B cell (primary cell): Measurements from ENCODE around the gene CRBN. TPM values are rescaled to one million over a fixed set of nuclear protein-coding genes. Genes with fewer than 3 reads are reported as not detected.
A peak's percentile ranks its signal among the peaks of the same experiment; 100 is the strongest.

Experiments used
- ATAC-seq: fragments of 200-7000 bp; cut with Tn5 transposase; one replicate; pipeline ENCODE4 v1.10.0; 2021; ENCODE audit warnings: low read depth, mild to moderate bottlenecking, moderate number of reproducible peaks, moderate library complexity
- CTCF ChIA-PET: fragments of 350-600 bp; sonication (Branson Sonifier 250); formaldehyde crosslinking; loops from one replicate; lab custom pipeline; 2021; ENCODE audit warnings: antibody characterized with exemption, inconsistent platforms; lab: Charles Lee
- POLR2A ChIA-PET: fragments of 350-600 bp; sonication (Branson Sonifier 250); formaldehyde crosslinking; loops from one replicate; lab custom pipeline; 2021; ENCODE audit warnings: antibody characterized with exemption; lab: Charles Lee
- DNase-seq: peaks from one replicate; pipeline ENCODE4 v3.0.0; 2013
- H2AFZ ChIP-seq: 2 replicates; pipeline ENCODE4 v1.6.1; 2012; ENCODE audit warnings: mild to moderate bottlenecking, low read depth, low read length; ENCODE audit not compliant: insufficient read depth, poor library complexity, severe bottlenecking
- H3K27ac ChIP-seq, 2 donors: 1 replicate in 1 of 2; 2 replicates in 1 of 2; pipeline ENCODE4 v1.5.1; 2012 to 2013; ENCODE audit warnings: low read length in 2 of 2, mild to moderate bottlenecking in 2 of 2, moderate library complexity in 1 of 2
- H3K27me3 ChIP-seq, 4 experiments: fragments of 200-600 bp in 1 of 4; sonication (generic) in 1 of 4; replicated peaks in 1 of 4; 1 replicate in 2 of 4; 2 replicates in 2 of 4; pipeline versions ENCODE4 v1.6.1 to v1.7.0; 2013 to 2016; ENCODE audit warnings: low read length in 3 of 4, mild to moderate bottlenecking in 2 of 4, mixed read lengths in 1 of 4, moderate library complexity in 1 of 4; ENCODE audit not compliant: insufficient read depth in 4 of 4, control insufficient read depth in 3 of 4; ENCODE audit errors: control extremely low read depth in 1 of 4
- H3K36me3 ChIP-seq, 2 experiments: replicated peaks in 1 of 2; 1 replicate in 1 of 2; 2 replicates in 1 of 2; pipeline versions ENCODE4 v1.6.1 to v1.7.1; 2013; ENCODE audit warnings: low read length in 1 of 2; ENCODE audit not compliant: insufficient read depth in 2 of 2, control insufficient read depth in 1 of 2; ENCODE audit errors: control extremely low read depth in 1 of 2, extremely low read depth in 1 of 2
- H3K4me1 ChIP-seq, 2 donors: fragments of 200-600 bp in 1 of 2; sonication (generic) in 1 of 2; 1 replicate in 1 of 2; 2 replicates in 1 of 2; pipeline versions ENCODE4 v1.5.1 to v1.6.1; 2013 to 2017; ENCODE audit warnings: low read length in 2 of 2; ENCODE audit not compliant: control insufficient read depth in 2 of 2, insufficient read depth in 2 of 2
- H3K4me2 ChIP-seq: replicated peaks from 2 replicates; pipeline ENCODE3; 2012; ENCODE audit warnings: mild to moderate bottlenecking, low read depth, low read length; ENCODE audit not compliant: poor library complexity, severe bottlenecking
- H3K4me3 ChIP-seq, 5 experiments: fragments of 200-600 bp in 1 of 5; sonication (generic) in 1 of 5; 1 replicate in 3 of 5; 2 replicates in 2 of 5; pipeline versions ENCODE4 v1.5.1 to v1.7.0; 2011 to 2016; ENCODE audit warnings: low read length in 4 of 5, mild to moderate bottlenecking in 4 of 5, low read depth in 2 of 5, control low read depth in 1 of 5, moderate library complexity in 1 of 5; ENCODE audit not compliant: insufficient read depth in 1 of 5; ENCODE audit errors: control extremely low read depth in 1 of 5, extremely low read depth in 1 of 5
- H3K79me2 ChIP-seq: fragments of 200-600 bp; sonication (generic); one replicate; pipeline ENCODE4 v1.6.0; 2016; ENCODE audit warnings: low read length; ENCODE audit not compliant: control insufficient read depth, insufficient read depth
- H3K9ac ChIP-seq: fragments of 200-600 bp; sonication (generic); 2 replicates; pipeline ENCODE4 v1.6.1; 2017; ENCODE audit warnings: mild to moderate bottlenecking, low read length, moderate library complexity
- H3K9me3 ChIP-seq, 3 donors: one replicate each; pipeline versions ENCODE4 v1.6.1 to v1.7.1; 2013; ENCODE audit warnings: low read length in 2 of 3; ENCODE audit not compliant: control insufficient read depth in 2 of 3, insufficient read depth in 1 of 3; ENCODE audit errors: control extremely low read depth in 1 of 3
- H4K20me1 ChIP-seq: 2 replicates; pipeline ENCODE4 v1.6.0; 2012; ENCODE audit warnings: mild to moderate bottlenecking, low read length; ENCODE audit not compliant: insufficient read depth, control insufficient read depth, poor library complexity, severe bottlenecking
- H3K27ac Mint-ChIP-seq: one replicate; pipeline ENCODE4 v1.8.0; 2021; ENCODE audit warnings: mixed read lengths
- H3K27me3 Mint-ChIP-seq: one replicate; pipeline ENCODE4 v1.8.0; 2021; ENCODE audit warnings: mixed read lengths
- H3K4me1 Mint-ChIP-seq: one replicate; pipeline ENCODE4 v1.8.0; 2021; ENCODE audit warnings: mixed read lengths
- H3K4me3 Mint-ChIP-seq: one replicate; pipeline ENCODE4 v1.8.0; 2021; ENCODE audit warnings: mixed read lengths
- H3K9me3 Mint-ChIP-seq: one replicate; pipeline ENCODE4 v1.8.0; 2022; ENCODE audit warnings: mixed read lengths; ENCODE audit not compliant: insufficient read depth
- CTCF ChIP-seq: fragments of 200-600 bp; IDR thresholded peaks from one replicate; pipeline ENCODE4 v1.8.0; 2022; ENCODE audit warnings: antibody characterized with exemption, mild to moderate bottlenecking
- EZH2 ChIP-seq: IDR thresholded peaks from 2 replicates; pipeline ENCODE4 v1.6.1; 2012; ENCODE audit warnings: borderline replicate concordance, low read depth, mild to moderate bottlenecking, moderate library complexity, low read length; ENCODE audit not compliant: insufficient read depth, poor library complexity, severe bottlenecking
- WGBS: methylation state at CpG from one replicate; pipeline ENCODE4 v1.1.5; 2013; ENCODE audit warnings: missing lambda C conversion rate; ENCODE audit not compliant: insufficient coverage; 5-methylcytosine and 5-hydroxymethylcytosine counted together
- intact Hi-C: fragments of 100-400 bp; cut with micrococcal nuclease; formaldehyde crosslinking; loops from one replicate; pipeline ENCODE4 v1.10.0; 2022
- polyA plus RNA-seq: library from polyadenylated mRNA; depleted of rRNA; stranded (reverse); fragments of >200 nt; gene quantifications from 2 replicates; pipeline ENCODE4 v1.2.3, GENCODE V29; 2012
- total RNA-seq, 2 donors: library from RNA; stranded (reverse); fragments of 120-200 nt in 1 of 2; gene quantifications; 1 replicate in 1 of 2; 2 replicates in 1 of 2; pipeline versions ENCODE4 v1.2.3 to v1.2.4, GENCODE V29; 2013 to 2022

Gene CRBN
- total and polyA plus RNA-seq, 2 donors (not counting 1 experiment from before 2014, with no cell fraction given) = 67.1 to 95.1 TPM

GRCh38 chr3:3178498-3179328 lies 778 bp downstream of the CRBN start:
- Mint-ChIP-seq H3K4me3 (peak overlapping the region; percentile 98), H3K27me3 (peaks cover 6% of the 10 kb centered on the region), H3K4me1 (peaks cover 42% of the 10 kb centered on the region), H3K9me3 (no peaks in the 10 kb centered on the region), H3K27ac (peak overlapping the region; percentile 86)
- Histone ChIP-seq H3K9ac (peak overlapping the region; percentile 95), H3K27me3 (peaks cover 0 to 3% (median 0%) of the 10 kb centered on the region in 4 experiments), H3K27ac (peak overlapping the region; percentile 28 to 84), H3K4me2 (peak overlapping the region; percentile 80), H2AFZ (peak overlapping the region; percentile 89), H3K9me3 (no peaks in the 10 kb centered on the region), H3K4me3 (peak overlapping the region; percentile 62 to 95 (median 93)), H4K20me1 (peaks cover 31% of the 10 kb centered on the region), H3K4me1 (peaks cover 22% of the 10 kb centered on the region in 2 donors), H3K79me2 (peaks cover 40% of the 10 kb centered on the region), H3K36me3 (peaks cover 0 to 15% of the 10 kb centered on the region in 2 experiments)
- ATAC-seq (no peak), DNase-seq (no peak)
- ChIA-PET CTCF (interaction anchor here (0.7 kb wide), 2 partner anchors 20 to 22 kb away, joined by 3 read pairs; no protein-coding TSS in a partner anchor), POLR2A (interaction anchor here (0.6 kb wide), 1 partner anchor 1670 kb away, joined by 4 read pairs; no protein-coding TSS in a partner anchor)
- WGBS = 25% methylated on average over 11 of the region's 16 CpGs
- TF ChIP-seq CTCF (no peak), EZH2 (no peak)
- intact Hi-C loops = loop anchor here (1.0 to 10.0 kb wide), 5 partner anchors 52 to 1904 kb away; partner anchors contain the start of genes ITPR1, SETMAR and TRNT1
